Heart left ventricle (tissue), 13 donors: ENCODE measurements around the gene KCTD5.

Experiments
- POLR2A ChIP-seq, 2 donors: fragments of 450-650 bp; IDR thresholded peaks; one replicate each; pipeline ENCODE4 v1.6.1; 2017; ENCODE audit warnings: antibody characterized with exemption in 2 of 2, mild to moderate bottlenecking in 2 of 2, moderate library complexity in 2 of 2
- TF ChIP-seq, protein P1 (sequence below), 12 donors: fragments of 200-600 bp; sonication (generic) in 4 of 12; IDR thresholded peaks; one replicate each; pipeline versions ENCODE4 v1.5.0 to v1.8.0; 2018 to 2022; ENCODE audit warnings: antibody characterized with exemption in 12 of 12, mild to moderate bottlenecking in 5 of 12
- donor health status: ischemic (EF 13 %, LVEDD 7.1; RV severe dilation, severe dysfunction).
- donor health status: DM: no; HTN: yes; CAD: no.
- donor health status: DM: no; HTN: no; CAD: no.
- donor health status: ischemic (EF 25% LVEDD 6.9; RV normal size, moderate dysfunction).
- donor health status: ischemic (EF 25% LVEDD 5.7; RV mildly dilated, moderate dysfunction).
- donor health status: ischemic (EF 35%, LVEDD 5.7; RV mildly dilated, moderate dysfunction).
- donor health status: nonischemic (EF 11% LVEDD 7.7; RV severe dilation, severe dysfunction).
- donor health status: DM: yes; HTN: yes; CAD: no.
- donor health status: PGD.
- donor health status: ischemic (EF 29% LVEDD 5.4; RV normal size, mild dysfunction).
- donor health status: nonischemic (EF 23%, LVEDD 6.1; RV moderate dilation, normal function).

DNA sequence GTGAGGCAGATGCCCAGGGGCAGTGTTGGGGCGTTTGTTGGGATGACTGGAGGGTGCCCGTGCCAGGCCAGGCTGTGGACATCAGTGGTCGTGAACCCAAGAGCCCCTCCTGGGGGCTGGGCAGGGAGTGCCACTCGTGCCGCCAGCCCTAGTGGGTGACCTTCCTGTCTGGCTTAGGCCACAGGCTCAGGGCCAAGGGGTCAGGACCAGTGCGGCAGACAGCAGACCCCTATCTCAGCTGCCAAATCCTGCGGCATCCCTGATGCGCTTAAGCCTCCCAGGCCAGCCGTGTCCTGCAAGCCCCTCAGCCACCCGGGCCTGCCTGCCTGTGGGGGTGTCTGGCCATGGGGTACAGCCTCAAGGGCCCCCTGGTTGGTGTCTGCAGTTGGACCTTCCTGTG lies 23.0 kb downstream of the KCTD5 start:
- TF ChIP-seq, protein P1, sequence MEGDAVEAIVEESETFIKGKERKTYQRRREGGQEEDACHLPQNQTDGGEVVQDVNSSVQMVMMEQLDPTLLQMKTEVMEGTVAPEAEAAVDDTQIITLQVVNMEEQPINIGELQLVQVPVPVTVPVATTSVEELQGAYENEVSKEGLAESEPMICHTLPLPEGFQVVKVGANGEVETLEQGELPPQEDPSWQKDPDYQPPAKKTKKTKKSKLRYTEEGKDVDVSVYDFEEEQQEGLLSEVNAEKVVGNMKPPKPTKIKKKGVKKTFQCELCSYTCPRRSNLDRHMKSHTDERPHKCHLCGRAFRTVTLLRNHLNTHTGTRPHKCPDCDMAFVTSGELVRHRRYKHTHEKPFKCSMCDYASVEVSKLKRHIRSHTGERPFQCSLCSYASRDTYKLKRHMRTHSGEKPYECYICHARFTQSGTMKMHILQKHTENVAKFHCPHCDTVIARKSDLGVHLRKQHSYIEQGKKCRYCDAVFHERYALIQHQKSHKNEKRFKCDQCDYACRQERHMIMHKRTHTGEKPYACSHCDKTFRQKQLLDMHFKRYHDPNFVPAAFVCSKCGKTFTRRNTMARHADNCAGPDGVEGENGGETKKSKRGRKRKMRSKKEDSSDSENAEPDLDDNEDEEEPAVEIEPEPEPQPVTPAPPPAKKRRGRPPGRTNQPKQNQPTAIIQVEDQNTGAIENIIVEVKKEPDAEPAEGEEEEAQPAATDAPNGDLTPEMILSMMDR (IDR thresholded peaks at IDR 0.05), result no peak
- TF ChIP-seq POLR2A (IDR thresholded peaks at IDR 0.05), result no peak
